Measurements from ENCODE around the gene CSKMT.

Gene CSKMT

GRCh38 chr11:62678770-62679696 lies 13.9 kb downstream of the CSKMT start, which contains the start of gene UBXN1:
Gene UBXN1 (minus strand): TSS chr11:62679073. CDS start chr11:62678923, 150 bp downstream.
- TF ChIP-seq EZH2phosphoT487 (conservative IDR thresholded peaks at IDR 0.05; ENCODE audit: low read length) = no peak
- TF ChIP-seq, protein P1, sequence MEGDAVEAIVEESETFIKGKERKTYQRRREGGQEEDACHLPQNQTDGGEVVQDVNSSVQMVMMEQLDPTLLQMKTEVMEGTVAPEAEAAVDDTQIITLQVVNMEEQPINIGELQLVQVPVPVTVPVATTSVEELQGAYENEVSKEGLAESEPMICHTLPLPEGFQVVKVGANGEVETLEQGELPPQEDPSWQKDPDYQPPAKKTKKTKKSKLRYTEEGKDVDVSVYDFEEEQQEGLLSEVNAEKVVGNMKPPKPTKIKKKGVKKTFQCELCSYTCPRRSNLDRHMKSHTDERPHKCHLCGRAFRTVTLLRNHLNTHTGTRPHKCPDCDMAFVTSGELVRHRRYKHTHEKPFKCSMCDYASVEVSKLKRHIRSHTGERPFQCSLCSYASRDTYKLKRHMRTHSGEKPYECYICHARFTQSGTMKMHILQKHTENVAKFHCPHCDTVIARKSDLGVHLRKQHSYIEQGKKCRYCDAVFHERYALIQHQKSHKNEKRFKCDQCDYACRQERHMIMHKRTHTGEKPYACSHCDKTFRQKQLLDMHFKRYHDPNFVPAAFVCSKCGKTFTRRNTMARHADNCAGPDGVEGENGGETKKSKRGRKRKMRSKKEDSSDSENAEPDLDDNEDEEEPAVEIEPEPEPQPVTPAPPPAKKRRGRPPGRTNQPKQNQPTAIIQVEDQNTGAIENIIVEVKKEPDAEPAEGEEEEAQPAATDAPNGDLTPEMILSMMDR (IDR thresholded peaks at IDR 0.05; ENCODE audit: insufficient read depth, low read length, poor library complexity, severe bottlenecking) = no peak
- Histone ChIP-seq H4K20me1 (ENCODE audit: low read depth, low read length) (no peaks in the 10 kb centered on the region), H3K4me2 (ENCODE audit: low read depth, low read length, poor library complexity, severe bottlenecking) (peak within 1 kb of the TSS; percentile 64), H2AFZ (ENCODE audit: low read depth, low read length, severe bottlenecking) (peak within 1 kb of the TSS; percentile 57), H3K36me3 (ENCODE audit: low read length) (no peaks in the 10 kb centered on the region), H3K27ac (ENCODE audit: low read depth, low read length) (peak within 1 kb of the TSS; percentile 56), H3F3A (ENCODE audit: insufficient read depth) (peaks cover 17% of the 10 kb centered on the region), H3K4me3 (ENCODE audit: insufficient read depth, low read length, poor library complexity, severe bottlenecking) (peak within 1 kb of the TSS; percentile 90), H3K9me2 (replicated peaks; ENCODE audit: insufficient read depth, low read length) (no peaks in the 10 kb centered on the region), H3K27me3 (ENCODE audit: low read length) (no peaks in the 10 kb centered on the region), H3K9me3 (ENCODE audit: insufficient read depth, low read length) (no peaks in the 10 kb centered on the region), H3K79me2 (ENCODE audit: insufficient read depth, low read length) (peaks cover 17% of the 10 kb centered on the region; the same call in 1 of the 2 replicates), H3K9ac (ENCODE audit: low read length) (peak within 1 kb of the TSS; percentile 92)

DNA sequence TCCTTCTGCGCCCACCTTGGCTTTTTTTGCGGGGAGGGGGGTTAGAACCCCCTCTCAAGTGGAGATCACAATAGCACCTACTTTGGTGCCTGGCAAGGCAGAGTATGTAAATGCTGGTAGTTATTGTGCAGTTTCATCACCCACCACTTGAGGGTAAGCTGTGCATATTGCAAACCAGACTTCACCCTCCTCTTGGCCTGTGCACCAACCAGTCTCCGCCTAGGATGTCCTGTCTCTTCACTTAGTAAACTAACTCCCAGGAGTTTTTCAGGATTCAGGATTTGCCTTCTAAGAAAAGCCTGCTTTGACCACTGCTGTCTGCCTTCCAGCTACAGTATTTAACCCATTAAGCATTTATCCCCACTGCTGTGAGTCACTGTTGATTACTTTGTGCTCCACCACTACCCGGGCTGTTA lies 15.7 kb downstream of the CSKMT start:
- no peaks in the 10 kb centered on the region for H3K9me2 ChIP-seq (replicated peaks; ENCODE audit: insufficient read depth, low read length)
- peaks cover 12% of the 10 kb centered on the region; the same call in 1 of the 2 replicates for H3K79me2 ChIP-seq (ENCODE audit: insufficient read depth, low read length)
- no peaks in the 10 kb centered on the region for H4K20me1 ChIP-seq (ENCODE audit: low read depth, low read length)
- H3K36me3 ChIP-seq (ENCODE audit: low read length) = no peaks in the 10 kb centered on the region
- H2AFZ ChIP-seq (ENCODE audit: low read depth, low read length, severe bottlenecking) = peak overlapping the region; percentile 92
- peaks cover 13% of the 10 kb centered on the region for H3F3A ChIP-seq (ENCODE audit: insufficient read depth)
- H3K27me3 ChIP-seq (ENCODE audit: low read length) = no peaks in the 10 kb centered on the region
- no peak overlapping the region for H3K9ac ChIP-seq (ENCODE audit: low read length)
- H3K4me3 ChIP-seq (ENCODE audit: insufficient read depth, low read length, poor library complexity, severe bottlenecking) = no peak overlapping the region
- no peaks in the 10 kb centered on the region for H3K9me3 ChIP-seq (ENCODE audit: insufficient read depth, low read length)
- peak overlapping the region; percentile 41; the same call in 1 of the 2 replicates for H3K27ac ChIP-seq (ENCODE audit: low read depth, low read length)
- TF ChIP-seq, protein P1 (IDR thresholded peaks at IDR 0.05; ENCODE audit: insufficient read depth, low read length, poor library complexity, severe bottlenecking) = peak; percentile 39
- no peak for TF ChIP-seq EZH2phosphoT487 (conservative IDR thresholded peaks at IDR 0.05; ENCODE audit: low read length)
- peak overlapping the region; percentile 23 for H3K4me2 ChIP-seq (ENCODE audit: low read depth, low read length, poor library complexity, severe bottlenecking)

- Histone ChIP-seq H3F3A (ENCODE audit: insufficient read depth) (peaks cover 10% of the 10 kb centered on the region), H3K27me3 (ENCODE audit: low read length) (no peaks in the 10 kb centered on the region), H3K9me2 (replicated peaks; ENCODE audit: insufficient read depth, low read length) (no peaks in the 10 kb centered on the region), H3K4me2 (ENCODE audit: low read depth, low read length, poor library complexity, severe bottlenecking) (no peak overlapping the region), H3K9ac (ENCODE audit: low read length) (no peak overlapping the region), H2AFZ (ENCODE audit: low read depth, low read length, severe bottlenecking) (no peak overlapping the region), H3K27ac (ENCODE audit: low read depth, low read length) (no peak overlapping the region), H3K9me3 (ENCODE audit: insufficient read depth, low read length) (no peaks in the 10 kb centered on the region), H3K4me3 (ENCODE audit: insufficient read depth, low read length, poor library complexity, severe bottlenecking) (no peak overlapping the region), H4K20me1 (ENCODE audit: low read depth, low read length) (no peaks in the 10 kb centered on the region), H3K79me2 (ENCODE audit: insufficient read depth, low read length) (peaks cover 12% of the 10 kb centered on the region; the same call in 1 of the 2 replicates), H3K36me3 (ENCODE audit: low read length) (no peaks in the 10 kb centered on the region)
- TF ChIP-seq, protein P1 (IDR thresholded peaks at IDR 0.05; ENCODE audit: insufficient read depth, low read length, poor library complexity, severe bottlenecking) = no peak
- TF ChIP-seq EZH2phosphoT487 (conservative IDR thresholded peaks at IDR 0.05; ENCODE audit: low read length) = no peak
Measured at GRCh38 chr11:62682518-62682917, 17.4 kb downstream of the CSKMT start.

All from SU-DHL-6 (cell line).